AG08395 (cell line): ENCODE results near the gene FUBP3.

ENCODE experiments used
- DNase-seq: peaks from one replicate; pipeline ENCODE4 v3.0.0; 2012; ENCODE audit warnings: mixed read lengths, low spot score

FUBP3 gene

GRCh38 chr9:130634191-130634768, 54.9 kb downstream of the FUBP3 start:
- no peak for DNase-seq

GRCh38 chr9:130634801-130635200, 55.4 kb downstream of the FUBP3 start:
- DNase-seq = no peak

GRCh38 chr9:130635306-130635705, 55.9 kb downstream of the FUBP3 start:
- DNase-seq = no peak

- DNase-seq = no peak
Measured at GRCh38 chr9:130635721-130636647, 56.6 kb downstream of the FUBP3 start.

- no peak for DNase-seq
Measured at GRCh38 chr9:130636648-130637020, 57.3 kb downstream of the FUBP3 start.

GRCh38 chr9:130638284-130639123, 59.1 kb downstream of the FUBP3 start:
- DNase-seq = no peak

- DNase-seq = no peak
Measured at GRCh38 chr9:130639124-130639765, 59.9 kb downstream of the FUBP3 start.

- no peak for DNase-seq
Measured at GRCh38 chr9:130639866-130640555, 60.6 kb downstream of the FUBP3 start.

GRCh38 chr9:130640681-130641080, 61.3 kb downstream of the FUBP3 start:
- DNase-seq = no peak

GRCh38 chr9:130642926-130643325, 63.5 kb downstream of the FUBP3 start:
- no peak for DNase-seq

- DNase-seq = no peak
Measured at GRCh38 chr9:130651221-130651620, 71.8 kb downstream of the FUBP3 start.

GRCh38 chr9:130651752-130652151, 72.4 kb downstream of the FUBP3 start:
- no peak for DNase-seq

GRCh38 chr9:130654879-130655278, 75.5 kb downstream of the FUBP3 start:
- DNase-seq = no peak

GRCh38 chr9:130658893-130659698, 79.7 kb downstream of the FUBP3 start:
- DNase-seq = no peak

- no peak for DNase-seq
Measured at GRCh38 chr9:130659699-130660248, 80.4 kb downstream of the FUBP3 start.

- DNase-seq = no peak
Measured at GRCh38 chr9:130660326-130660682, 80.9 kb downstream of the FUBP3 start.

GRCh38 chr9:130660683-130661450, 81.5 kb downstream of the FUBP3 start:
- DNase-seq = no peak

GRCh38 chr9:130661451-130662098, 82.2 kb downstream of the FUBP3 start:
- DNase-seq = no peak
